Gastroesophageal sphincter (tissue), 3 donors: ENCODE results near the gene MAP4K4.

Experiments
- EP300 ChIP-seq: sonication (generic); formaldehyde crosslinking; IDR thresholded peaks from one replicate; pipeline ENCODE4 v1.6.1; 2017; ENCODE audit warnings: antibody characterized with exemption, mild to moderate bottlenecking
- POLR2A ChIP-seq, 2 donors: fragments of 450-650 bp; IDR thresholded peaks; one replicate each; pipeline ENCODE4 v1.6.1; 2017; ENCODE audit warnings: antibody characterized with exemption in 2 of 2, mild to moderate bottlenecking in 2 of 2, moderate library complexity in 1 of 2
- POLR2AphosphoS5 ChIP-seq: sonication (generic); formaldehyde crosslinking; IDR thresholded peaks from one replicate; pipeline ENCODE4 v1.6.1; 2017; ENCODE audit warnings: antibody characterized with exemption
- TF ChIP-seq, protein P1 (sequence below), 4 experiments: fragments of 200-600 bp in 2 of 4; fragments of 450-650 bp in 2 of 4; sonication (generic) in 1 of 4; IDR thresholded peaks; one replicate each; pipeline ENCODE4 v1.5.1; 2017 to 2019; ENCODE audit warnings: antibody characterized with exemption in 4 of 4, mild to moderate bottlenecking in 2 of 4, moderate library complexity in 2 of 4

DNA sequence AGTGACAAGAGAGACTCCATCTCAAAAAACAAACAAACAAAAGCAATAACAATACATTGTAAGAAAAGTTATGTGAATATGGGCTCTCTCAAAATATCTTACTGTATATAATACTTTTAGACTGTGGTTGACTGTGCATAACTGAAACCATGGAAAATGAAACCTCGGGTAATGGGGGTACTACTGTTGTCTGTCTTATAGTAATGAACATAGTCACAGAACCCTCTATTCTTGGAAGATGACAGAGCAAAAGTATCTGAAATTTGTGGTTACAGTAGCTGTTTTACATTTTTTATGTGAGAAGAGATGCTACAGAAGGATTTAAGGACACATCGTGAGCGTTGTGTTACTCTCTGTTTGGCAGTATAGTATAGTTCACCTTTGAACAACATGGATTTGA, 60.5 kb downstream of the MAP4K4 start:
- TF ChIP-seq EP300: no peak
- TF ChIP-seq POLR2AphosphoS5: no peak
- TF ChIP-seq POLR2A (IDR thresholded peaks at IDR 0.05): no peak
- TF ChIP-seq, protein P1, sequence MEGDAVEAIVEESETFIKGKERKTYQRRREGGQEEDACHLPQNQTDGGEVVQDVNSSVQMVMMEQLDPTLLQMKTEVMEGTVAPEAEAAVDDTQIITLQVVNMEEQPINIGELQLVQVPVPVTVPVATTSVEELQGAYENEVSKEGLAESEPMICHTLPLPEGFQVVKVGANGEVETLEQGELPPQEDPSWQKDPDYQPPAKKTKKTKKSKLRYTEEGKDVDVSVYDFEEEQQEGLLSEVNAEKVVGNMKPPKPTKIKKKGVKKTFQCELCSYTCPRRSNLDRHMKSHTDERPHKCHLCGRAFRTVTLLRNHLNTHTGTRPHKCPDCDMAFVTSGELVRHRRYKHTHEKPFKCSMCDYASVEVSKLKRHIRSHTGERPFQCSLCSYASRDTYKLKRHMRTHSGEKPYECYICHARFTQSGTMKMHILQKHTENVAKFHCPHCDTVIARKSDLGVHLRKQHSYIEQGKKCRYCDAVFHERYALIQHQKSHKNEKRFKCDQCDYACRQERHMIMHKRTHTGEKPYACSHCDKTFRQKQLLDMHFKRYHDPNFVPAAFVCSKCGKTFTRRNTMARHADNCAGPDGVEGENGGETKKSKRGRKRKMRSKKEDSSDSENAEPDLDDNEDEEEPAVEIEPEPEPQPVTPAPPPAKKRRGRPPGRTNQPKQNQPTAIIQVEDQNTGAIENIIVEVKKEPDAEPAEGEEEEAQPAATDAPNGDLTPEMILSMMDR (IDR thresholded peaks at IDR 0.05): no peak
